Measurements from ENCODE around the gene ADARB1. TPM values are rescaled to one million over a fixed set of nuclear protein-coding genes. Genes with fewer than 3 reads are reported as not detected.

The ADARB1 gene
- polyA plus RNA-seq, 4 donors, result 16.0 to 19.8 (median 17.3) TPM

DNA sequence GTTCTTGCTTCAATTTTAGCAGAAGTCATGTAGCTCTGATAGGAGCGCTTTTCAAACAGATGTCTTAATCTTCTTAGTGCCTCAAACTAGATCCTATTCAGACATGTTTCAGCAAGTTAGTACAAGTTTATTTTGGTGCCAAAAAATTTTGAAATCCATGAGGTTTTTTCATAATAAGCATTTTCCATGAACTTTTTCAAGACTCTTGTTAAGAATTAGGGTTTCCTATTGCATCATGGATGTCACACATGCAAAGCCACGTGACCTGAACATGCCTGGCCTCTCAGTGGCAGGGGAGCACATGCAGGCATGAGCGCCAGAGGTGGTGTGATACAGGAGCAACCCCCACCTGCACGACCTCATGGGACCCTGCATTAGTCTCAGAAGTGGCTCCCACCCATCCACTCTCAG lies 145.7 kb downstream of the ADARB1 start:
- DNase-seq (ENCODE audit: low read depth in 4 of 4, low spot score in 3 of 4), result no peak

DNA sequence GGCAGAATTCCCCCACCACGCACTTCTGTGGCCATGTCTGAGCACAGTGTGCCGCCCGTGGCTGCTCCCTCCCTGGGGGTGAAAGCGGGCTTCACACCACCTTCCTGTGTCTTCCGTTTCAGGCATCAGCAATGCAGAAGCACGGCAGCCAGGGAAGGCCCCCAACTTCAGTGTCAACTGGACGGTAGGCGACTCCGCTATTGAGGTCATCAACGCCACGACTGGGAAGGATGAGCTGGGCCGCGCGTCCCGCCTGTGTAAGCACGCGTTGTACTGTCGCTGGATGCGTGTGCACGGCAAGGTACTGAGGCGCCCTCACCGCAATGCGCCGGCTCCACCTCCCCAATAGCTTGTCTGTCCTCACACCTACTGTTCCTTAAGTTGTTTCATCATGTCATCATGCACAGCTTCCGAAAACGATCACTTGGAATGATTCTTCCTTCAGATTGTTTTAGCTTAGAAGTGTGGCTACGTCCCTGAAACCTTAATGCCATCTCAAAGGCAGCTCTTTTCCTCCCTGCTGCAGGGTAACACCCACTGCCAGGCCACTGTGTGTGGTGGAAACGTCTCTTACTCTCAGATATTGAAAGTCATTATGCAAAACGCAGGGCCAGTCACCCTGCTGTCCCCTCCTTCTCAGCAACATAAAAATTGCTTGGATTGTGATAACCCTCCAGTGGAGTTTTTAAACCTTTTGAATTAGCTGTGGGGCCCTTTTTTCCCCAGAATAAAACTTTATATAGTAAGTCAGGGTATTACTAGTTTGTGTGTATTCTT lies 146.5 kb downstream of the ADARB1 start:
- DNase-seq (ENCODE audit: low read depth in 4 of 4, low spot score in 3 of 4), result no peak

DNA sequence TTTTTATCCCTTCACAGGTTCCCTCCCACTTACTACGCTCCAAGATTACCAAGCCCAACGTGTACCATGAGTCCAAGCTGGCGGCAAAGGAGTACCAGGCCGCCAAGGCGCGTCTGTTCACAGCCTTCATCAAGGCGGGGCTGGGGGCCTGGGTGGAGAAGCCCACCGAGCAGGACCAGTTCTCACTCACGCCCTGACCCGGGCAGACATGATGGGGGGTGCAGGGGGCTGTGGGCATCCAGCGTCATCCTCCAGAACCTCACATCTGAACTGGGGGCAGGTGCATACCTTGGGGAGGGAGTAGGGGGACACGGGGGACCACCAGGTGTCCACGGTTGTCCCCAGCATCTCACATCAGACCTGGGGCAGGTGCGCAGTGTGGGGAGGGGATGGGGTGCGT lies 147.6 kb downstream of the ADARB1 start:
- no peak for DNase-seq (ENCODE audit: low read depth in 4 of 4, low spot score in 3 of 4)

DNA sequence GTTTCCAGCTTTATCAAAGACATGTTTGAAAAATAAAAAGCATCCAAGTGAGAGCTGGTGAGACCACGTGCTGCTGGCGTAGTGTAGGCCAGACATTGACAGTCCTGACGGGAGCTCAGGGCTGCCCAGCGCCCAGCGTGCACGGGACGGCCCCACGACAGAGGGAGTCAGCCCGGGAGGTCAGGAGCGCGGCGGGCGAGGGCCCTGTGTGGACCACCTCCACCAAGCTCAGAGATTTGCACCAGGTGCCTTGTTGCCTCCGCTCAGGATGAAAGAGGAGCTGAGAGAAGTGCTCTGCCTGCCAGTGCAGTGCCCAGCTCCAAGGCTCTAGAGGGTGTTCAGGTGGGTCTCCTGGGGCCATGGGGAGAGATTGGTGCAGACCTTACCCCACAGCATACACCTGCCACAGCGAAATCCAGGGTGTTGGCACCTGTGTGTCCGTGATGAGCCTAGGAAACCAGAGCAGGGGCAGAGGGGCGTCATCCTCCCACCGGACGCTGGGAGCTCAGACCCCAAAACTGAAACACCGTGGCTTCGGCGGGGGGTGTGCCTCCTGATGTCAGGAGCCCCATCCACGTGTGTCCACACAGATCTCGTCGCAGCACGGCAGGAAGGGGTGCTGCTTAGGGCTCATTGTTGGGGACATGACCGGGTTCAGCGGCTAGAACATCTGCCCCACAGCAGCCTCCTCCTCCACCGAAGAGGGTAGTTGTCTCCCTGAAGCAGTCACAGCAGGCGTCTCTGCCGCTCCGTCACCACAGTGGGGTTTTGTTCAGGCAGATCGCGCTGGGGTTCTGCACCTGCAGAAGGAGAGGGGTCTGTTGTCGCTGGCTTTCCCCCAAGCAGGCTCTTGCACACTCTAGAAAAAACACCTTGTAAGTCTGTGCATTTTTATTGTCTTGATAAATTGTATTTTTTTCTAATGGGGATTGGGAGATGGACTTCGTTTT lies 149.1 kb downstream of the ADARB1 start:
- DNase-seq (ENCODE audit: low read depth in 4 of 4, low spot score in 3 of 4), result no peak

DNA sequence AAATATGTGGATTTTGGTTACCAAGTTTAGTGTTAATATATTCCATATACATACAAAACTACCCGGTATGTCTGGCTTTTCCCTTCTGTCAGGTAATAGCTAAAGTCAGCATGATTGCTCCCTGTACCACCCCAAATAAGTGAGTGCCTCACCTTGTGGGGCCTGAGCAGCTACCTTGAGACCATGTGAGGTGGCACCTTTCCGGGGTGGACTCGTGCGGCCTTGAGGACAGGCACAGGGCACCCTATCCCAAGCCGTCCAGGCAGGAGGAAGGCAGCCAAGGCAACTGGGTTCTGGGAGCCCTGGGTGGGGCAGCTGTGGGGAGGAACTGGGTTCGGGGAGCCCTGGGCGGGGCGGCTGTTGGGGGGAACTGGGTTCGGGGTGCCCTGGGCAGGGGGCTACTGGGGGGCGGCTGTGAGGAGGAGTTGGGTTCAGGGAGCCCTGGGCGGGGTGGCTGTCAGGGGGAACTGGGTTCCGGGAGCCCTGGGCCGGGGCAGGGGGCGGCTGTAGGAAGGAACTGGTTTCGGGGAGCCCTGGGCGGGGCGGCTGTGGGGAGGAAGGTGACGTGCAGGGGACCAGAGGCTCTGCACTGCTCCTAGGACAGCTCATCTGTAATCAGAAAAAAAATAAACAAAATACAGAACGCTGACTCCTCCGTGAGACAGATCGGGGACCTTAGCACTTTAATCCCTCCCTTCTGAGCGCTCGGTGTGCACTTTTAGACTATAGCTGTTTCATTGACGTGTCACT lies 150.0 kb downstream of the ADARB1 start:
- DNase-seq (ENCODE audit: low read depth in 4 of 4, low spot score in 3 of 4), result no peak

DNA sequence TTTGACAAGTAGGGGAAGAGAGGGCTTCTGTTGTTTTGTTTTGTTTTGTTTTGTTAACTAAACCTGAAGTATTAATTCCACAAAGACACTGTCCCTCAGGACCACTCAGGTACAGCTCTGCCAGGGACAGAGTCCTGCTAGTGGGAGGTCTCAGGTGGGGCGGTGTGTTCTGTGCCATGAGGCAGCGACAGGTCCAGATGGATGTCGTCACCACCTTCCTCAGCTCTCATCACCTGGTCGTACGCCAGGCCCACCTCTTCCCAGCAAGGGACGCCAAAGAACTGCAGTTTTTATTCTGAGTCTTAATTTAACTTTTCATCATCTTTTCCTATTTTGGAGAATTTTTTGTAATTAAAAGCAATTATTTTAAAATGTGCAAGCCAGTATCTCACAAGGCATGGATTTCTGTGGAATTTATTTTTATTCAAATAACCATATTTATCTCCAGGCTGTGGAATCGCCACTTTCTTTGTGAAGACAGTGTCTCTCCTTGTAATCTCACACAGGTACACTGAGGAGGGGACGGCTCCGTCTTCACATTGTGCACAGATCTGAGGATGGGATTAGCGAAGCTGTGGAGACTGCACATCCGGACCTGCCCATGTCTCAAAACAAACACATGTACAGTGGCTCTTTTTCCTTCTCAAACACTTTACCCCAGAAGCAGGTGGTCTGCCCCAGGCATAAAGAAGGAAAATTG lies 150.8 kb downstream of the ADARB1 start:
- DNase-seq (ENCODE audit: low read depth in 4 of 4, low spot score in 3 of 4), result no peak

DNA sequence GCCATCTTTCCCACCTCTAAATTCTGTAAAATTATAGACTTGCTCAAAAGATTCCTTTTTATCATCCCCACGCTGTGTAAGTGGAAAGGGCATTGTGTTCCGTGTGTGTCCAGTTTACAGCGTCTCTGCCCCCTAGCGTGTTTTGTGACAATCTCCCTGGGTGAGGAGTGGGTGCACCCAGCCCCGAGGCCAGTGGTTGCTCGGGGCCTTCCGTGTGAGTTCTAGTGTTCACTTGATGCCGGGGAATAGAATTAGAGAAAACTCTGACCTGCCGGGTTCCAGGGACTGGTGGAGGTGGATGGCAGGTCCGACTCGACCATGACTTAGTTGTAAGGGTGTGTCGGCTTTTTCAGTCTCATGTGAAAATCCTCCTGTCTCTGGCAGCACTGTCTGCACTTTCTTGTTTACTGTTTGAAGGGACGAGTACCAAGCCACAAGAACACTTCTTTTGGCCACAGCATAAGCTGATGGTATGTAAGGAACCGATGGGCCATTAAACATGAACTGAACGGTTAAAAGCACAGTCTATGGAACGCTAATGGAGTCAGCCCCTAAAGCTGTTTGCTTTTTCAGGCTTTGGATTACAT lies 151.5 kb downstream of the ADARB1 start:
- DNase-seq (ENCODE audit: low read depth in 4 of 4, low spot score in 3 of 4), result no peak

DNA sequence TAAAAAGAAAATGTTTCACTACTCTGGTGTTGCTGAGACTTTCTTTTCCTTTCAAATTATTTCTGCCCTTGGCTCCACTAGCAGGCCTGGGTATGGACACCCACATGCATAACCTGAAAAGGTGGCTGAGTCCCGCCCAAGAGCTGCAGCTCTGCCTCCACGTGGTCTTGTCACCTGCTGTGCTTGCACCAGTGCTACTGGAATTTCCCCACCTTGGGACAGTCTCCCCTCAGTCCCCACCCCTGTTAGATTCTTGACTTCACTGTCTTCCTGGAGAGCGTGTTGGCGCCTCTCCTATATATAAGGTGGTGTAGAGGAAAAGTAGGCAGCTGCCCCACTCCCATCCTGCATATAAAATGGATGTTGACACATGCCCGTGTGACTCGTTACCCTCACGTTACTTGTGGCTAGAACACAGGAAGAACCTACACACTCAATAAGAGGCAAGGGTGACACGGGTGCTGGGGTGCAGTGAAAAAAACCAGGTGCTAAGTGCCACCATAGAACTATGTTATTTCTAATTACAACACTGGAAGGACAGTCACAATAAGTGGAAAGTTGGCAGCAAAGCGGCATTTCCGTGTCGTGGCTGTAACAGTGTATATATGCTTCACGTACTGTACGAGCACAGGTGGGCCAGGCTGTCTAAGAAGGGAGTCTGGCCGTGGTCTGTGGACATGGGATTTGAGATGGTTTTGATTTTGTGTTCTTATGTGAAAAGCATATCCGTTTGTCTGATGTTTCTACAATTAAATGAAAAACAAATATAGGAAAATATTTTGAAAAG lies 152.4 kb downstream of the ADARB1 start:
- DNase-seq (ENCODE audit: low read depth in 4 of 4, low spot score in 3 of 4), result no peak

DNA sequence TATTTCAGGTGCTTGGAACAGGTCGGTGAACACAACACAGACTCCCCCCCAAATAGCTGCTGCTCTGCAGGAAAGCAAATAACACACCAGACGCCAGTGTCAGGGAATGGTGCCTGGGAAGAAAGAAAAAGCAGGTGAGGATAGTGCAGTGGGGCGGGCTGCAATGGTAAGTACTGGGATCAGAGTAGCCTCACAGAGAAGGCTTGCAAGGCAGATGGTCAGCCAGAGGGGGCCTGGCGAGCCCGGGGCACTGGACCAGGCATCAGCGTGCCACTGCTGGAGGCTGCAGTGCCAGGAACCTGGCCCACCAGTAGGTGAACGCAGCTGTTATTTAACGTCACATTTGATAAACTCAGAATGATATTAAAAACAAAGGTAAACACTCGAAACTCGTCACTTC lies 153.4 kb downstream of the ADARB1 start:
- DNase-seq (ENCODE audit: low read depth in 4 of 4, low spot score in 3 of 4), result no peak

DNA sequence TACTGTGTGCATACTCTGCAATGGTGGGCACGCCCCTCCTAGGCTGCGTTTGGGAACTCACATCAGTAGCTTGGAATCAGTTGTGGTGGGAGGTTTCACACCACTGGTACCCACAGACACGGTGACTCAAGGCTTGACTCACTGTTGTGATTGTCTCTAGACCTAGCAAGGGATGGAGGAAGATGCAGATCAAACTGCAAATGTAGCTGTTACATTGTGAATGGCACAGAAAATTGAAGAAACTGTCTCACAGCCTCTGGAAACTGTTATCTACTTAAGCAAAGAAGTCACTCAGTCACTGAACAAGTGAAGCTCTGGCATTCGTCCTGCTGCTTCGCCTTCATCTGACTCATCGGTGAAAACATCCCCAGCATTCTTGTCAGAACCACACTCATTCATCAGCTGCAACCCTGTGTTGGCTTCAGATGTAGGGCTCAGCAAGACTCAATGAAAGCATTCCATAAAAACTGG lies 153.8 kb downstream of the ADARB1 start:
- DNase-seq (ENCODE audit: low read depth in 4 of 4, low spot score in 3 of 4), result no peak

DNA sequence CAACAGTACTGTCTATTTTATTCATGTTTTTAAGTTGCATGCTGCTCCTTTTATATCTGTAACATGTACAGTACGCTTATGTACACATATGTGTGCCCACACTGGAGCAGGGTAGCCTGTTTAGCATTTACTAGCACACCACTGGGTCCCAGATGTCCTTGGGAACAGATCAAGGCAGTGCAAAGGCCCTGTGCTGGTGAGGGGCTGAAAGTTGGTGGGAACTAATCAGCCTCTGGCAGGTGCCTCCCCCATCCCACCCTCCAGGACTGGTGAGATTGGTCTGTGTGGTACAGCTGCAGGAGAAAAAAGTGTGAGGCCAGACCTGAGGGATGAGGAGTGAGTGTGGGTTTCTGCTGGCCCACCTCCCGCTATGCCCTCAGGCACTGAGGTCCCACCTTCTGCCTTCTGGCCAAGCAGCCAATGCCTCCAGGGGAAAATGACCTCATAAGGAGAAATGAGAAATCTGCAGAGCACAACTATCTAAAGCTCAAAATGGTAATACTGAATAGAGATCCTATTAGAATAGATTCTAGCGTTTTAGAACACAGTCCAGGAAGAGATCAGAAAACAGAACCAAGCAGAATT lies 154.4 kb downstream of the ADARB1 start:
- DNase-seq (ENCODE audit: low read depth in 4 of 4, low spot score in 3 of 4), result no peak

DNA sequence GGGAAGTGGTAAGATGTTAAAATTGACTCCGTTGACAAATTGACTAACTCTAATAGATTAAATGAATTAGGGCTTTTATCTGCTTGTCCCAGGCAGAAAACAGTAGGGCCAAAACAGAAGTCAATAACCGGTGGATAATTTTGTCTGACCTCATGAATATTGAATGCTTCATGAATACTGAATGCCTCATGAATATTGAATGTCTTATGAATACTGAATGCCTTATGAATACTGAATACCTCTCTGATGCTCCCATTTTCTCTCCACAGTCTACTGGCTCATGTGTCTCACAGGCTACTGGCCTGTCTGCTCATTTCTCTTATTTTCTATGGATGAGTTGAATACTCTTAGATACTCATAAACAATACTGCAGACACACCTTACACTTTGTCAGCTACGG lies 157.3 kb downstream of the ADARB1 start:
- no peak for DNase-seq (ENCODE audit: low read depth in 4 of 4, low spot score in 3 of 4)

DNA sequence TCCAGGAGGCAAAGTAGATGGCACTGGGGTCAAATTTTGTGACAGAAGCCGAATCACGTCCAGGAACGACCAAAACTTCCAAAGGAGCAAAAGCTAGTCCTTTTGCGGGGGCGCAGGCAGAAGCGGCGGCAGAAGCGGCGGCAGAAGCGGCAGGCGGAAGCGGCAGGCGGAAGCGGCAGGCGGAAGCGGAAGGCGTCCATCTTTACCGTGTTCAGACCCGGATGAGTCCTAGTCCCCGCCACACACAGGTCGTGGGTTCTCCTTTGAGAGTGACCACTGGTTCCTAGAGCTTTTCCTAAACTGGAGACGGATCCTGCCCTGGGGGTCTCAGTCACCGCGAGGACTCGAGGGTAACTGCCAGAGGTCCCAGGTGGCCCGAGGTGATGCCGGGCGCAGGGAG lies 159.7 kb downstream of the ADARB1 start:
- DNase-seq (ENCODE audit: low read depth in 4 of 4, low spot score in 3 of 4), result no peak

DNA sequence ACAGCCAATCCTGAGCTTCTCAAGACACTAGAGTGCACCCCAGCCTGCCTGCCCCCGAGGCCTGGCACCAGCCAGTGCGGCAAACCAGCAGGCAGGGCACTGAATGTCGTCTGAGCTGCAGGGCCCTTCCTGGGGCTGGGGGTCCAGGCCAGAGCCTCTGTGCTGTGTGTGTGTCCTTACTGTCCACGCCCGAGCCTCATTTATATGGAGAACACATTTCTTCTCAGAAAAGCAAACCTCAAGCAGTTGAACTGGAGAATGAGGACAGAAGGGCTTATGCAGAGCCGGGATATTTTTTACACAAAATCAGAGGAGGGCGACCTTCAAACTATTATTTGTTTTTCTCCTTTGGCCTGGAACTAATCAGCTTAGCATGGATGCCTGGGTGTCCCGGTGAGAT lies 160.6 kb downstream of the ADARB1 start:
- no peak for DNase-seq (ENCODE audit: low read depth in 4 of 4, low spot score in 3 of 4)

DNA sequence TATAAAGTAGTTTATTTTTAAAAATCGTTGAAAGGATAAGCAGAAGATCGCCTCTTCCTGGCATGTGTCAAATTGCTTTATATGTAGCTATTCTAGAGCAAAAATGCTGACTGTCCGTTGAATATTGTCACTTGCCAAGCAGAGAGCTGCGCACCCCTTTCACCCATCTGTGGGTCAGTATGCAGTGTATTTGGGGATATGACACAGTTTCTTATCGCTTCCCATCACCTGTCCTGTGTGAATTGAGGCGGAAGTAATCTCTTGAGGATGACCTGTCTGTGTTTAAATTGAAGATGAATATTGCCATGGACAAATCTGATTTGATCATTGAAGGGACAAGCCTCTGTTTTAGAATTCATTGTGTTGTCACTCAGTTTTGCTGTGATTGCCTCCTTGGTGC lies 161.1 kb downstream of the ADARB1 start:
- no peak for DNase-seq (ENCODE audit: low read depth in 4 of 4, low spot score in 3 of 4)

DNA sequence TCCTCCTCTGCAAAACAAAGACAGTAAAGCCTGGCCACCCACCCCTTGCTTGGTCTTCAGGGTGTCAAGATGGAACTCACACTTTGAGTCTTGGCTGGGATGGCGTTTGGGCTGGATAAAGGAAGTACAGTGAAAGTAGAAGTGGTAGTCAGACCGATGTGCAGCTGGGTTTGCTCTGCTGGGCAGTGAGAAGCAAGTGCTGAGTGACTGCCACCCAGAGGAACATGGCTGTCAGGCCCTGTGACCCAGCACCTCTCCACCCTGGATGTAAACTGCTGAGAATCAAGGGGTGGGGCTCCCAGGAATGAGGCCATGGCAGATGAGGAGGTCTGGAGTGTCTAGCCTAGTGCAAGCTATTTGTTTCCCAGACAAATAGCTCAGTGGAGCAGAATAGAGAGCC lies 162.1 kb downstream of the ADARB1 start:
- DNase-seq (ENCODE audit: low read depth in 4 of 4, low spot score in 3 of 4), result no peak

DNA sequence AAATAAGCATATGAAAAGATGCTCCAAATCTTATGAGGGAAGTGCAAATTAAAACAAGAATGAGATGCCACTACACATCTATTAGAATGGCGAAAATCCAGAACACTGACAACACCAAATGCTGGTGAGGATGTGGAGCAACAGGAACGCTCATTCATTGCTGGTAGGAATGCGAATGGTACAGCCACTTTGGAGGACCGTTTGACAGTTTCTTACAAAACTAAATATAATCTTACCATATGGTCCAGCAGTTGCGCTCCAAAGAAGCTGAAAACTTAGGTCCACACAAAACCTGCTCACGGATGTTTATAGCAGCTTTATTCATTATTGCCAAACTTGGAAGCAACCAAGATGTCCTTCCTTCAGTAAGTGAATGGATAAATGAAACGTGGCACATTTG lies 163.0 kb downstream of the ADARB1 start:
- DNase-seq (ENCODE audit: low read depth in 4 of 4, low spot score in 3 of 4), result no peak

DNA sequence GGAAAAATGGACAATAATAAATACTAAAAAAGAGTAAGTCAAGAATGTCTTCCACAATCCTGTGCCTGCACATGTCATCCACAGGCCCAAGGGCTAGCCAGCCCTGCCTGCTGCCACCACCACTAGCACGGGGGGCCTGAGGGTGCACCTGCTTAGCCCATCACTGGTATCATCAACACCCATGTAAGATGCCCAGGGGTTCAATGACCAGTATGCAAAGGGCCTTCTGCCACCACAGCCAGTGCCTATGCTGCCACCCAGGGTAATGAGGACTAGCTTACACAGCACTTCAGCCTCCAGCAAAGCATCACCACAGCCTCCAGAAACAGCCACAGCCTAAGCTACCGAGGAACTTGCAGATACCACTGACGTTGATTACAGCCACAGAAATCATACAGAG lies 167.0 kb downstream of the ADARB1 start:
- DNase-seq (ENCODE audit: low read depth in 4 of 4, low spot score in 3 of 4), result no peak

DNA sequence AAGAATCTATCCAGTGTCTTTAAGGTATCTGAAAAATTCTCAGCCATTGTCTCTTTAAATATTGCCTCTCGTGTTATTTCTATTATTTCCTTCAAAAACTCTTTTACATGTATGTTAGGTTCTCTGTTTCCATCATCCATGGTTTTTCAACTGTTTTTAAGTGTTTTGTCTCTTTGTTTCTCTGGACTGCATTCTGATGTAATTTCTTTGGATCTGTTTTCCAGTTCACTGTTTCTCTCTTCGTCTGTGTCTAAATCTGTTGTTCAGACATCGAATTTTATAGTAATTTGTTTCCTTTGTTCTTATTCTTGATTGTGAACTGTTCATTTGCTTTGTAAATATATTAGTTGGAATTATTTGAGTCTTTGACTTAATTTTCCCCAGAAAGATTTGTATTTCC lies 169.2 kb downstream of the ADARB1 start:
- no peak for DNase-seq (ENCODE audit: low read depth in 4 of 4, low spot score in 3 of 4)
